HepG2 (cell line): ENCODE measurements around the gene PRR33. TPM values are rescaled to one million over a fixed set of nuclear protein-coding genes. Genes with fewer than 3 reads are reported as not detected.
A peak's percentile ranks its signal among the peaks of the same experiment; 100 is the strongest.

Experiments
- ADNP ChIP-seq: sonication (generic); formaldehyde crosslinking; IDR thresholded peaks from 2 replicates; pipeline ENCODE4 v1.4.0; 2020; ENCODE audit warnings: missing genetic modification reagents
- GFI1 ChIP-seq: sonication (generic); formaldehyde crosslinking; IDR thresholded peaks from 2 replicates; pipeline ENCODE4 v1.5.0; 2020; ENCODE audit warnings: missing genetic modification reagents, mild to moderate bottlenecking, borderline replicate concordance
- JUNB ChIP-seq: sonication (generic); formaldehyde crosslinking; IDR thresholded peaks from 2 replicates; pipeline ENCODE4 v1.8.0; 2022; ENCODE audit warnings: missing genetic modification reagents, mild to moderate bottlenecking, borderline replicate concordance
- KDM2A ChIP-seq: sonication (generic); formaldehyde crosslinking; IDR thresholded peaks from 2 replicates; pipeline ENCODE4 v1.4.0; 2020; ENCODE audit warnings: low read depth, missing genetic modification reagents, borderline replicate concordance
- MNT ChIP-seq: fragments of 450-650 bp; IDR thresholded peaks from 2 replicates; pipeline ENCODE4 v1.6.1; 2016
- SIN3B ChIP-seq: fragments of 150-350 bp; IDR thresholded peaks from 2 replicates; pipeline ENCODE4 v1.6.1; 2014; ENCODE audit warnings: low read length
- XRCC5 ChIP-seq: fragments of 200-400 bp; formaldehyde crosslinking; optimal IDR thresholded peaks from 2 replicates; pipeline ENCODE3; 2017; ENCODE audit warnings: mild to moderate bottlenecking, low read length
- ZBTB38 ChIP-seq: sonication (generic); formaldehyde crosslinking; IDR thresholded peaks from 2 replicates; pipeline ENCODE4 v1.5.1; 2020; ENCODE audit warnings: mild to moderate bottlenecking, missing genetic modification reagents
- ZFX ChIP-seq: sonication (generic); formaldehyde crosslinking; IDR thresholded peaks from 2 replicates; pipeline ENCODE4 v1.4.0; 2020; ENCODE audit warnings: mild to moderate bottlenecking, low read depth, missing genetic modification reagents, moderate library complexity
- ZMYM4 ChIP-seq: sonication (generic); formaldehyde crosslinking; IDR thresholded peaks from 2 replicates; pipeline ENCODE4 v1.8.1; 2023; ENCODE audit warnings: mild to moderate bottlenecking, missing genetic modification reagents
- ZNF282 ChIP-seq: fragments of 450-650 bp; IDR thresholded peaks from 2 replicates; pipeline ENCODE4 v1.6.1; 2018; ENCODE audit not compliant: partially characterized antibody
- ZNF317 ChIP-seq: sonication (generic); formaldehyde crosslinking; IDR thresholded peaks from 2 replicates; pipeline ENCODE4 v1.5.0; 2020; ENCODE audit warnings: mild to moderate bottlenecking, missing genetic modification reagents
- ZNF383 ChIP-seq: sonication (generic); formaldehyde crosslinking; IDR thresholded peaks from 2 replicates; pipeline ENCODE4 v1.4.0; 2020; ENCODE audit warnings: missing genetic modification reagents, mild to moderate bottlenecking, borderline replicate concordance
- ZNF431 ChIP-seq: sonication (generic); formaldehyde crosslinking; IDR thresholded peaks from 2 replicates; pipeline ENCODE4 v1.9.0; 2022; ENCODE audit warnings: missing genetic modification reagents, low read depth, mild to moderate bottlenecking, borderline replicate concordance
- ZNF605 ChIP-seq: sonication (generic); formaldehyde crosslinking; IDR thresholded peaks from 2 replicates; pipeline ENCODE4 v1.8.0; 2022; ENCODE audit warnings: mild to moderate bottlenecking, missing genetic modification reagents
- ZNF687 ChIP-seq: sonication (generic); formaldehyde crosslinking; IDR thresholded peaks from 2 replicates; pipeline ENCODE4 v1.5.1; 2020; ENCODE audit warnings: mild to moderate bottlenecking, missing genetic modification reagents, moderate library complexity
- ZNF850 ChIP-seq: sonication (generic); formaldehyde crosslinking; conservative IDR thresholded peaks from 2 replicates; pipeline ENCODE4 v1.9.0; 2021; ENCODE audit warnings: mild to moderate bottlenecking, missing genetic modification reagents
- polyA plus RNA-seq, 8 experiments: library from polyadenylated mRNA; depleted of rRNA in 3 of 8; stranded (reverse) in 7 of 8; unstranded in 1 of 8; fragments of >200 nt; fragmentation: Illumina TruSeq in 4 of 8; extraction: Trizol in 4 of 8; gene quantifications; 2 replicates each; pipeline versions ENCODE4 v1.2.1 to v1.2.3, GENCODE V29; 2011 to 2016; ENCODE audit warnings: low read depth in 4 of 8, missing spikeins in 1 of 8, mixed read lengths in 1 of 8; ENCODE audit not compliant: insufficient read depth in 1 of 8
- total RNA-seq, 5 experiments: library from RNA; depleted of rRNA; stranded (reverse); fragments of >200 nt; fragmentation: Illumina TruSeq; extraction: Trizol; gene quantifications; 2 replicates each; pipeline ENCODE4 v1.2.3, GENCODE V29; 2016; ENCODE audit warnings: low read depth in 1 of 5
- TF ChIP-seq, protein P1 (sequence below): sonication (generic); formaldehyde crosslinking; IDR thresholded peaks from 2 replicates; pipeline ENCODE4 v1.8.0; 2022; ENCODE audit warnings: mild to moderate bottlenecking, missing genetic modification reagents; ENCODE audit not compliant: insufficient replicate concordance
- TF ChIP-seq, protein P2 (sequence below): sonication (generic); formaldehyde crosslinking; IDR thresholded peaks from 2 replicates; pipeline ENCODE4 v1.8.1; 2023; ENCODE audit warnings: mild to moderate bottlenecking, missing genetic modification reagents

The PRR33 gene
- total and polyA plus RNA-seq, 2 of the 13 experiments (the other 11 are each of a cell fraction or from before 2014, with no cell fraction given), result not detected

GRCh38 chr11:1839924-1840779 is 51.5 kb downstream of the PRR33 start (continued):
- TF ChIP-seq ZNF687 (CRISPR knock-in tag) (peak; percentile 88), ADNP (CRISPR knock-in tag) (no peak), ZNF850 (CRISPR knock-in tag) (no peak), ZNF282 (no peak), KDM2A (CRISPR knock-in tag) (no peak), ZFX (CRISPR knock-in tag) (peak; percentile 38), ZNF317 (CRISPR knock-in tag) (no peak), GFI1 (no peak), MNT (no peak), SIN3B (no peak), ZMYM4 (no peak), ZBTB38 (CRISPR knock-in tag) (peak; percentile 33; the same call in 1 of the 2 replicates), JUNB (CRISPR knock-in tag) (0 out of 2 replicates have a peak, but pooled peaks have one; percentile 17), XRCC5 (no peak), ZNF431 (CRISPR knock-in tag) (no peak), ZNF605 (CRISPR knock-in tag) (0 out of 2 replicates have a peak, but pooled peaks have one; percentile 19), ZNF383 (CRISPR knock-in tag) (no peak)
- TF ChIP-seq, protein P1, sequence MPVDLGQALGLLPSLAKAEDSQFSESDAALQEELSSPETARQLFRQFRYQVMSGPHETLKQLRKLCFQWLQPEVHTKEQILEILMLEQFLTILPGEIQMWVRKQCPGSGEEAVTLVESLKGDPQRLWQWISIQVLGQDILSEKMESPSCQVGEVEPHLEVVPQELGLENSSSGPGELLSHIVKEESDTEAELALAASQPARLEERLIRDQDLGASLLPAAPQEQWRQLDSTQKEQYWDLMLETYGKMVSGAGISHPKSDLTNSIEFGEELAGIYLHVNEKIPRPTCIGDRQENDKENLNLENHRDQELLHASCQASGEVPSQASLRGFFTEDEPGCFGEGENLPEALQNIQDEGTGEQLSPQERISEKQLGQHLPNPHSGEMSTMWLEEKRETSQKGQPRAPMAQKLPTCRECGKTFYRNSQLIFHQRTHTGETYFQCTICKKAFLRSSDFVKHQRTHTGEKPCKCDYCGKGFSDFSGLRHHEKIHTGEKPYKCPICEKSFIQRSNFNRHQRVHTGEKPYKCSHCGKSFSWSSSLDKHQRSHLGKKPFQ, result no peak
- TF ChIP-seq, protein P2, sequence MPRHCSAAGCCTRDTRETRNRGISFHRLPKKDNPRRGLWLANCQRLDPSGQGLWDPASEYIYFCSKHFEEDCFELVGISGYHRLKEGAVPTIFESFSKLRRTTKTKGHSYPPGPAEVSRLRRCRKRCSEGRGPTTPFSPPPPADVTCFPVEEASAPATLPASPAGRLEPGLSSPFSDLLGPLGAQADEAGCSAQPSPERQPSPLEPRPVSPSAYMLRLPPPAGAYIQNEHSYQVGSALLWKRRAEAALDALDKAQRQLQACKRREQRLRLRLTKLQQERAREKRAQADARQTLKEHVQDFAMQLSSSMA (CRISPR knock-in tag), result no peak
